HFFc6 (cell line): ENCODE data around the gene C21orf58. TPM values are rescaled to one million over a fixed set of nuclear protein-coding genes. Genes with fewer than 3 reads are reported as not detected.

Source experiments
- DNase-seq: peaks from one replicate; pipeline ENCODE4 v3.0.0-alpha.2; 2018
- H3K27ac Mint-ChIP-seq: 2 replicates; pipeline ENCODE4 v1.8.0; 2020; ENCODE audit warnings: mild to moderate bottlenecking, mixed read lengths
- H3K27me3 Mint-ChIP-seq: 2 replicates; pipeline ENCODE4 v1.8.0; 2021; ENCODE audit warnings: mild to moderate bottlenecking, moderate library complexity, mixed read lengths; ENCODE audit not compliant: insufficient read depth
- H3K36me3 Mint-ChIP-seq: 2 replicates; pipeline ENCODE4 v1.8.0; 2021; ENCODE audit warnings: low read depth, mixed read lengths
- H3K4me1 Mint-ChIP-seq: 2 replicates; pipeline ENCODE4 v1.8.0; 2020; ENCODE audit warnings: low read depth, mixed read lengths
- H3K4me3 Mint-ChIP-seq: 2 replicates; pipeline ENCODE4 v1.8.0; 2020; ENCODE audit warnings: mild to moderate bottlenecking, moderate library complexity, mixed read lengths
- H3K9me3 Mint-ChIP-seq: 2 replicates; pipeline ENCODE4 v1.8.0; 2020; ENCODE audit warnings: mild to moderate bottlenecking, mixed read lengths
- CTCF ChIP-seq: fragments of 200-600 bp; sonication (generic); IDR thresholded peaks from 2 replicates; pipeline ENCODE4 v1.5.0; 2021; ENCODE audit warnings: antibody characterized with exemption, mild to moderate bottlenecking
- total RNA-seq, 6 experiments: library from RNA; stranded (reverse); fragmentation: NEBNext Ultra II Directional; extraction: Animal tissue kit (Norgen Biotek cat#: 25700); gene quantifications; 2 replicates in 1 of 6; 3 replicates in 5 of 6; pipeline ENCODE4 v1.2.3, GENCODE V29; 2021

The C21orf58 gene
- total RNA-seq, 6 experiments from 2014 or later: 5.2 to 7.7 (median 7.1) TPM

DNA sequence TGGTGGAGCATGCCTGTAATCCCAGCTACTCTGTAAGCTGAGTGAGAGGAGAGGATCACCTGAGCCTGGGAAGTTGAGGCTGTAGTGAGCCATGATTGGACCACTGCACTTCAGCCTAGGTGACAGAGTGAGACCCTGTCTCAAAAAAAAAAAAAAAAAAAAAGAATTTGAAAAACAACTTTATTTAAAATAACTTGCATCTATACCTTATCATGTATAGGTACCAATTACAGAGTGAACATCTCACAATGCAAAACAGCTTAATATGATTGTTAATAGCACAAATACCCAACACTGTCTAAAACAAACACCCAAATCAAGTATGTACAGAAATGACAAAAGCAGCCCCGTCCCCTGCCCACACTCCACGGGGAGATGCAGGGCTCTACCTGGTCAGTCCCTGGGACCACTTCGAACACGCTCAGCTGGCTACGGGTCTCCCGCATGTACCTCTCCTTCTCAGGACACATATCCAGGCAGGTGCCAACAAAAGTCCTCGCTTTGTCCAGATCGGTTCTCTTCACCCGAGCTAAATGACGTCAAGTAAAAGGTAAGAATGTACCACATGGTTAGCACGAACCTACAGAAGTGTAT, 48.8 kb downstream of the C21orf58 start:
- Mint-ChIP-seq H3K4me1 (no peaks in the 10 kb centered on the region), H3K27me3 (no peaks in the 10 kb centered on the region; the same call in 1 of the 2 replicates), H3K9me3 (no peaks in the 10 kb centered on the region), H3K4me3 (no peak overlapping the region), H3K36me3 (peaks cover 39% of the 10 kb centered on the region), H3K27ac (no peak overlapping the region)
- no peak for TF ChIP-seq CTCF
- no peak for DNase-seq

DNA sequence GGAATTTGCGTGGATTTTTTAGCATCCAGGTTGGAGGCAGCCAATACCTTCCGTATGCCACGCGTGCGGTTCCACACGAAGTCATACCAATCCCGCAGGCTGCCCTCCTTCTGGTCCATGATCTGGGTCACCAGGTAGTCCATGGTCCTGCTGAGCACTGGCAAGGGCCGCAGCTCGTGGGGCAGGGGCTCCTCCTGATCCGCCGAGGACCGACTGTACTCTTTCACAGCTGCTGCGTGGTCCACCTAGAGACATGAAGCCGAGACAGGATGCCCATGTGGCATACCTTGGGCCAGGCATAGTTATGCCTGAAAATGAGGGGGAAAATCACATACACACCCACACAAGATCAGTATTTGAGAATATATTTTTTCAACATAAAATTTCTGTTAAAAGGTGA, 50.3 kb downstream of the C21orf58 start:
- H3K36me3 Mint-ChIP-seq: peaks cover 31% of the 10 kb centered on the region

DNA sequence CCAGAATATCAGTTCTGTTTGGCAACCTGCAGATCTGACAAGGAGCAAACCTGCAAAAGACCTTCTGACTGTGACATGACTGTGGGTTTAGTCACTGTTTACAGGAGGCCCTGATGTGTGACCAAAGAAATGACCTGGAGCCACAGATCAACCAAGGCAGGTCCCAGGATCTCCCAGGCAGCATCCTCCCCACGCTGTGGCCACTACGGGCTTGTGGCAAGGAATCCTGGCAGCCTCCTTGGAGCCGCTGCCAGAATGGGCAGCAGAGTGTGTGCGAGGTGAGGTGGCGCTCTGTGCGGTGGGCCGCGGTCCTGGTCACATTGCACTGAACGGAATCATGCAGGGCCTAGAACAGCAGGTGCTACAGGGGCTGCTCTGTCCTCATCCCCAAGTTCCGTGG, 54.2 kb downstream of the C21orf58 start:
- DNase-seq: no peak
- Mint-ChIP-seq H3K4me1 (no peaks in the 10 kb centered on the region), H3K27me3 (no peaks in the 10 kb centered on the region; the same call in 1 of the 2 replicates), H3K36me3 (peaks cover 36% of the 10 kb centered on the region), H3K4me3 (no peak overlapping the region), H3K9me3 (no peaks in the 10 kb centered on the region), H3K27ac (no peak overlapping the region)
- no peak for TF ChIP-seq CTCF

More for the DNA sequence above, 50.3 kb downstream of the C21orf58 start:
- TF ChIP-seq CTCF: no peak
- no peaks in the 10 kb centered on the region; the same call in 1 of the 2 replicates for H3K27me3 Mint-ChIP-seq
- H3K4me3 Mint-ChIP-seq: no peak overlapping the region
- H3K4me1 Mint-ChIP-seq: no peaks in the 10 kb centered on the region
- no peak for DNase-seq
- H3K27ac Mint-ChIP-seq: no peak overlapping the region
- H3K9me3 Mint-ChIP-seq: no peaks in the 10 kb centered on the region

GRCh38 chr21:46268371-46268770, 55.3 kb downstream of the C21orf58 start:
- no peaks in the 10 kb centered on the region for H3K4me1 Mint-ChIP-seq
- H3K4me3 Mint-ChIP-seq: no peak overlapping the region
- DNase-seq: no peak
- no peak for TF ChIP-seq CTCF
- no peaks in the 10 kb centered on the region for H3K9me3 Mint-ChIP-seq
- H3K36me3 Mint-ChIP-seq: peaks cover 31% of the 10 kb centered on the region
- H3K27ac Mint-ChIP-seq: no peak overlapping the region
- H3K27me3 Mint-ChIP-seq: no peaks in the 10 kb centered on the region

DNA sequence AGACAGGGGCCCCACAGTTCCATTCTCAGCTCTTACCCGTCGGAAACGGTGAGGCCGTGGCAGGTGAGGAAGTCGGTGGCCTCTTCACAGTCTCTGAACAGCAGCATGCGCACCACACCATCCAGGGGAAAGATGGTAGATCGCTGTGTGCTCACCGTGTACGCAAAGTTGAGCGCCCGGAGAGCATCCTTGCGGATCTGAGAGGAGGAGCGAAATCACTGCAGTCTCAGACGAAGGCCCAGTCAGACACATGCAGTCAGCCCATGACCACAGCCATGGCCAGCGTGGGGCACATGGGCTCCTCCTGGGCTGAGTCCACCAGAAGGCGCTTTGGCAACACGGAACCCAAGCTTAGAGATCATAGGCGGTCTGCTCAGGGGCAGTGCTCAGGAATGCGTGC, 56.7 kb downstream of the C21orf58 start:
- H3K4me3 Mint-ChIP-seq: no peak overlapping the region
- H3K27ac Mint-ChIP-seq: no peak overlapping the region
- no peaks in the 10 kb centered on the region for H3K9me3 Mint-ChIP-seq
- H3K27me3 Mint-ChIP-seq: no peaks in the 10 kb centered on the region
- TF ChIP-seq CTCF: no peak
- peaks cover 21% of the 10 kb centered on the region for H3K36me3 Mint-ChIP-seq
- no peaks in the 10 kb centered on the region for H3K4me1 Mint-ChIP-seq
- DNase-seq: no peak
